Loucy (cell line): ENCODE data around the gene MIER3.

ENCODE experiments used
- H2AFZ ChIP-seq: fragments of 200-600 bp; sonication (generic); 2 replicates; pipeline ENCODE4 v1.6.0; 2016; ENCODE audit warnings: antibody characterized with exemption, mild to moderate bottlenecking, low read length, moderate library complexity
- H3F3A ChIP-seq: fragments of 200-600 bp; 2 replicates; pipeline ENCODE4 v1.6.0; 2016; ENCODE audit warnings: antibody characterized with exemption, low read depth, mild to moderate bottlenecking
- H3K27me3 ChIP-seq: fragments of 200-600 bp; sonication (generic); 2 replicates; pipeline ENCODE4 v1.6.1; 2014; ENCODE audit warnings: low read length, mild to moderate bottlenecking; ENCODE audit not compliant: insufficient read depth, poor library complexity, severe bottlenecking
- H3K36me3 ChIP-seq: fragments of 200-600 bp; sonication (generic); 2 replicates; pipeline ENCODE4 v1.6.1; 2016; ENCODE audit warnings: low read length; ENCODE audit not compliant: insufficient read depth
- H3K4me1 ChIP-seq: fragments of 200-600 bp; sonication (generic); 2 replicates; pipeline ENCODE4 v1.5.1; 2014; ENCODE audit warnings: low read length, mild to moderate bottlenecking; ENCODE audit not compliant: insufficient read depth, poor library complexity, severe bottlenecking
- H3K4me2 ChIP-seq: fragments of 200-600 bp; sonication (generic); 2 replicates; pipeline ENCODE4 v1.6.0; 2014; ENCODE audit warnings: antibody characterized with exemption, low read length, low read depth, mild to moderate bottlenecking; ENCODE audit not compliant: poor library complexity, severe bottlenecking
- H3K4me3 ChIP-seq: fragments of 200-600 bp; sonication (generic); 2 replicates; pipeline ENCODE4 v1.5.1; 2014; ENCODE audit warnings: low read length, mild to moderate bottlenecking, mixed read lengths; ENCODE audit not compliant: poor library complexity, severe bottlenecking
- H3K79me2 ChIP-seq: fragments of 200-600 bp; sonication (generic); 2 replicates; pipeline ENCODE4 v1.6.1; 2014; ENCODE audit warnings: low read length; ENCODE audit not compliant: insufficient read depth
- H3K9ac ChIP-seq: fragments of 200-600 bp; sonication (generic); 2 replicates; pipeline ENCODE4 v1.6.0; 2014; ENCODE audit warnings: mild to moderate bottlenecking, low read depth, low read length, moderate library complexity; ENCODE audit not compliant: poor library complexity, severe bottlenecking
- H3K9me2 ChIP-seq: fragments of 200-600 bp; sonication (generic); replicated peaks from 2 replicates; pipeline ENCODE4 v1.6.1; 2016; ENCODE audit warnings: low read depth, low read length, mixed read lengths
- H3K9me3 ChIP-seq: fragments of 200-600 bp; sonication (generic); 2 replicates; pipeline ENCODE4 v1.6.1; 2014; ENCODE audit warnings: mild to moderate bottlenecking, antibody characterized with exemption, low read length, low read depth; ENCODE audit not compliant: insufficient read depth
- H4K20me1 ChIP-seq: fragments of 200-600 bp; sonication (generic); 2 replicates; pipeline ENCODE4 v1.6.0; 2014; ENCODE audit warnings: antibody characterized with exemption, low read length, mild to moderate bottlenecking; ENCODE audit not compliant: insufficient read depth, poor library complexity, severe bottlenecking
- CTCF ChIP-seq: fragments of 200-600 bp; sonication (generic); conservative IDR thresholded peaks from 2 replicates; pipeline ENCODE4 v1.5.1; 2014; ENCODE audit warnings: mild to moderate bottlenecking, antibody characterized with exemption, low read length
- EZH2phosphoT487 ChIP-seq: fragments of 200-600 bp; IDR thresholded peaks from 2 replicates; pipeline ENCODE4 v1.6.1; 2018; ENCODE audit warnings: antibody characterized with exemption, mild to moderate bottlenecking, moderate library complexity, borderline replicate concordance

Gene MIER3

GRCh38 chr5:56973473-56973872 lies 21.6 kb upstream of the MIER3 start:
- Histone ChIP-seq H3K9me2 (no peaks in the 10 kb centered on the region), H3K9me3 (no peaks in the 10 kb centered on the region), H2AFZ (no peak overlapping the region), H3K27me3 (no peaks in the 10 kb centered on the region), H3K4me1 (no peaks in the 10 kb centered on the region), H4K20me1 (no peaks in the 10 kb centered on the region), H3K79me2 (no peaks in the 10 kb centered on the region), H3K9ac (no peak overlapping the region), H3F3A (no peaks in the 10 kb centered on the region), H3K4me2 (no peak overlapping the region), H3K36me3 (no peaks in the 10 kb centered on the region), H3K4me3 (no peak overlapping the region)
- TF ChIP-seq CTCF: no peak
- no peak for TF ChIP-seq EZH2phosphoT487

- Histone ChIP-seq H3K4me1 (no peaks in the 10 kb centered on the region), H3K79me2 (no peaks in the 10 kb centered on the region), H3F3A (no peaks in the 10 kb centered on the region), H3K4me2 (no peak overlapping the region), H3K9me2 (no peaks in the 10 kb centered on the region), H3K4me3 (no peak overlapping the region), H4K20me1 (no peaks in the 10 kb centered on the region), H3K27me3 (no peaks in the 10 kb centered on the region), H2AFZ (no peak overlapping the region), H3K9me3 (no peaks in the 10 kb centered on the region), H3K36me3 (no peaks in the 10 kb centered on the region), H3K9ac (no peak overlapping the region)
- TF ChIP-seq EZH2phosphoT487 (no peak), CTCF (no peak)
These were observed 19.4 kb upstream of the MIER3 start for GRCh38 chr5:56971275-56971674.

- Histone ChIP-seq H3K79me2 (no peaks in the 10 kb centered on the region), H3K4me3 (no peak overlapping the region), H3F3A (no peaks in the 10 kb centered on the region), H3K4me2 (no peak overlapping the region), H3K27me3 (no peaks in the 10 kb centered on the region), H3K36me3 (no peaks in the 10 kb centered on the region), H3K9me3 (no peaks in the 10 kb centered on the region), H3K9me2 (no peaks in the 10 kb centered on the region), H4K20me1 (no peaks in the 10 kb centered on the region), H2AFZ (no peak overlapping the region), H3K4me1 (no peaks in the 10 kb centered on the region), H3K9ac (no peak overlapping the region)
- TF ChIP-seq CTCF (no peak), EZH2phosphoT487 (no peak)
These were observed 12.2 kb upstream of the MIER3 start for GRCh38 chr5:56964173-56964572.
